MCF 10A (cell line): ENCODE results near the gene LOXL4. TPM values are rescaled to one million over a fixed set of nuclear protein-coding genes. Genes with fewer than 3 reads are reported as not detected.

Experiments used
- BruUV-seq: library from RNA; stranded (reverse); fragments of 400-500 nt; replicated peaks from 2 replicates; lab custom pipeline; 2021; lab: Mats Ljungman, UMichigan
- CTCF ChIA-PET: fragments of 300-600 bp; sonication (Branson Sonifier 250); formaldehyde crosslinking; extraction: SDS; loops from one replicate; lab custom pipeline; 2021; ENCODE audit warnings: antibody characterized with exemption, inconsistent platforms; lab: Yijun Ruan, JAX
- POLR2A ChIA-PET: fragments of 300-600, 350-650 bp; sonication (Branson Sonifier 250); formaldehyde crosslinking; extraction: SDS; loops from one replicate; lab custom pipeline; 2020; ENCODE audit warnings: antibody characterized with exemption, inconsistent platforms; lab: Yijun Ruan, JAX
- DNase-seq: peaks from one replicate; pipeline ENCODE4 v3.0.0-alpha.2; 2018; ENCODE audit not compliant: unreplicated experiment
- H3K27ac Mint-ChIP-seq: one replicate; pipeline ENCODE4 v1.8.0; 2022; ENCODE audit warnings: mild to moderate bottlenecking, low read depth, mixed read lengths; ENCODE audit not compliant: unreplicated experiment
- H3K27me3 Mint-ChIP-seq: one replicate; pipeline ENCODE4 v1.8.0; 2022; ENCODE audit warnings: mixed read lengths; ENCODE audit not compliant: insufficient read depth, unreplicated experiment
- H3K36me3 Mint-ChIP-seq: one replicate; pipeline ENCODE4 v1.8.0; 2022; ENCODE audit warnings: mild to moderate bottlenecking, moderate library complexity, mixed read lengths; ENCODE audit not compliant: insufficient read depth, unreplicated experiment
- H3K4me1 Mint-ChIP-seq: one replicate; pipeline ENCODE4 v1.8.0; 2022; ENCODE audit warnings: mixed read lengths; ENCODE audit not compliant: insufficient read depth, unreplicated experiment
- H3K4me3 Mint-ChIP-seq: one replicate; pipeline ENCODE4 v1.8.0; 2022; ENCODE audit warnings: mild to moderate bottlenecking, moderate library complexity, mixed read lengths; ENCODE audit not compliant: unreplicated experiment
- H3K9me3 Mint-ChIP-seq: one replicate; pipeline ENCODE4 v1.8.0; 2022; ENCODE audit warnings: mixed read lengths; ENCODE audit not compliant: unreplicated experiment
- CTCF ChIP-seq: fragments of 200-600 bp; IDR thresholded peaks from one replicate; pipeline ENCODE4 v1.8.0; 2022; ENCODE audit warnings: antibody characterized with exemption, mild to moderate bottlenecking; ENCODE audit not compliant: unreplicated experiment
- intact Hi-C: fragments of 100-400 bp; cut with micrococcal nuclease; formaldehyde crosslinking; loops from 2 replicates; pipeline ENCODE4 v1.14.1; 2022
- total RNA-seq: library from RNA; stranded (reverse); gene quantifications from 2 replicates; pipeline ENCODE4 v1.2.3, GENCODE V29; 2022

LOXL4 gene
- total RNA-seq, 1 experiment from 2014 or later = not detected

DNA sequence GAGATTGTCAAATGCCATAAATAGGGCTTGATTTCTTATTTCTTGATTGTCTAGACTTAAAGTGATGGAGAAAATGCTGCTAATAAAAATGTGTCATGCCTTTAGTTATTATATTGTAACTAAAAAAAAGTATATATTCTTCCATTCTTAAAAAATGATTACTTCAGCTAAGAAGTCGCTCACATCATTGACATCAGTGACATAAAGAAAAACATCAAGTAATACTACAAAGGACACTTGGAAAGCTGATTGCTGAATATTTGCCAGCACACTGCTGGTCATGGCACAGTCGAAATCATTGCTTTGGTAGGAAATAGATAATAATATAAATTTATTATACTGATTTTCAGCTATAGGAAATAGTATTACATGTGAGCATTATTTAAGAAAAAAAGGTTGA, 62.6 kb downstream of the LOXL4 start:
- Mint-ChIP-seq H3K9me3 (no peaks in the 10 kb centered on the region), H3K4me3 (no peak overlapping the region), H3K27ac (no peak overlapping the region), H3K4me1 (peaks cover 6% of the 10 kb centered on the region), H3K36me3 (peaks cover 9% of the 10 kb centered on the region), H3K27me3 (no peaks in the 10 kb centered on the region)
- no peak for DNase-seq
- ChIA-PET CTCF (interaction anchor here (0.7 to 2.9 kb wide), 3 partner anchors 35 to 291 kb away, joined by 3 to 12 read pairs (median 4); no protein-coding TSS in a partner anchor), POLR2A (no interaction called here)
- no TSS peak for BruUV-seq
- TF ChIP-seq CTCF = no peak
- intact Hi-C loops = no loop called here

DNA sequence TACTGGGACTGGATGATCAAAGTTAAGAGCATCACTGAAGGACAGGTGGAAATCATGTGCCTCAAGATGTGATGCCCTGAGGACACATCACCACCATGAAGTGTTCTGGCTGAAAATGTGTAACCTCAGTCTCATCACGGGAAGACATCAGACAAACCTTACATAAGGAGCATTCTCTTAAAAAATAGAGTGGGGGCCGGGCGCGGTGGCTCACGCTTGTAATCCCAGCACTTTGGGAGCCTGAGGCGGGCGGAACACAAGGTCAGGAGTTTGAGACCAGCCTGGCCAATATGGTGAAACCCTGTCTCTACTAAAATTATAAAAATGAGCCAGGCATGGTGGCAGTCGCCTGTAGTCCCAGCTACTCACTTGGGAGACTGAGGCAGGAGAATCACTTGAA, 65.6 kb downstream of the LOXL4 start:
- Mint-ChIP-seq H3K27me3 (no peaks in the 10 kb centered on the region), H3K4me1 (peaks cover 12% of the 10 kb centered on the region), H3K36me3 (peaks cover 8% of the 10 kb centered on the region), H3K4me3 (no peak overlapping the region), H3K9me3 (no peaks in the 10 kb centered on the region), H3K27ac (no peak overlapping the region)
- ChIA-PET CTCF (interaction anchor here (0.6 to 1.1 kb wide), 3 partner anchors 139 to 935 kb away, joined by 3 to 7 read pairs (median 6); no protein-coding TSS in a partner anchor), POLR2A (no interaction called here)
- intact Hi-C loops = no loop called here
- TF ChIP-seq CTCF = no peak
- no peak for DNase-seq
- no TSS peak for BruUV-seq

GRCh38 chr10:98201760-98202159, 66.2 kb downstream of the LOXL4 start:
- Mint-ChIP-seq H3K9me3 (no peaks in the 10 kb centered on the region), H3K4me1 (peaks cover 15% of the 10 kb centered on the region), H3K4me3 (no peak overlapping the region), H3K27ac (no peak overlapping the region), H3K27me3 (no peaks in the 10 kb centered on the region), H3K36me3 (peaks cover 8% of the 10 kb centered on the region)
- intact Hi-C loops = no loop called here
- CTCF ChIA-PET = interaction anchor here (0.6 to 1.1 kb wide), 4 partner anchors 110 to 936 kb away, joined by 3 to 7 read pairs (median 4); no protein-coding TSS in a partner anchor
- POLR2A ChIA-PET = interaction anchor here (0.6 kb wide), 1 partner anchor 61 kb away, joined by 4 read pairs; no protein-coding TSS in a partner anchor
- no peak for DNase-seq
- BruUV-seq = no TSS peak
- no peak for TF ChIP-seq CTCF

Other genes with a start within 250 kb of the LOXL4 start
- not detected in 2 replicates for gene CRTAC1, start 237.6 kb downstream of the LOXL4 start, total RNA-seq
- 10.7 and 12.2 TPM in 2 replicates for gene R3HCC1L, start 133.5 kb downstream of the LOXL4 start, total RNA-seq
- 4.0 and 7.9 TPM in 2 replicates for gene PYROXD2, start 147.0 kb upstream of the LOXL4 start, total RNA-seq
- gene HPS1, start 178.7 kb upstream of the LOXL4 start, total RNA-seq = 40.5 and 41.8 TPM in 2 replicates